NAMALWA (cell line): Measurements from ENCODE around the gene GREB1.

Experiments used
- DNase-seq: peaks from one replicate; pipeline ENCODE4 v3.0.0-alpha.2; 2015; ENCODE audit warnings: low spot score

GREB1 gene

GRCh38 chr2:11539317-11540147 lies 5.7 kb downstream of the GREB1 start:
- no peak for DNase-seq

- DNase-seq: no peak
Measured at GRCh38 chr2:11540148-11540995, 6.5 kb downstream of the GREB1 start.

- DNase-seq: no peak
Measured at GRCh38 chr2:11540996-11541692, 7.3 kb downstream of the GREB1 start.

GRCh38 chr2:11541693-11542274 lies 7.9 kb downstream of the GREB1 start:
- DNase-seq: no peak

- no peak for DNase-seq
Measured at GRCh38 chr2:11542275-11542819, 8.5 kb downstream of the GREB1 start.

GRCh38 chr2:11543337-11544216 lies 9.7 kb downstream of the GREB1 start:
- peak; percentile 15 for DNase-seq

GRCh38 chr2:11546072-11546471 lies 12.2 kb downstream of the GREB1 start:
- DNase-seq: no peak

- DNase-seq: no peak
Measured at GRCh38 chr2:11547912-11548497, 14.2 kb downstream of the GREB1 start.

- no peak for DNase-seq
Measured at GRCh38 chr2:11550302-11550701, 16.5 kb downstream of the GREB1 start.

- DNase-seq: no peak
Measured at GRCh38 chr2:11550901-11551568, 17.2 kb downstream of the GREB1 start.

GRCh38 chr2:11551569-11552259 lies 17.9 kb downstream of the GREB1 start:
- no peak for DNase-seq

- DNase-seq: no peak
Measured at GRCh38 chr2:11552260-11552638, 18.4 kb downstream of the GREB1 start.

GRCh38 chr2:11553661-11554398 lies 20.0 kb downstream of the GREB1 start:
- DNase-seq: no peak

- DNase-seq: no peak
Measured at GRCh38 chr2:11554399-11554716, 20.5 kb downstream of the GREB1 start.

- no peak for DNase-seq
Measured at GRCh38 chr2:11556101-11556806, 22.4 kb downstream of the GREB1 start.

- DNase-seq: no peak
Measured at GRCh38 chr2:11558214-11558886, 24.5 kb downstream of the GREB1 start.

- no peak for DNase-seq
Measured at GRCh38 chr2:11559066-11559785, 25.4 kb downstream of the GREB1 start.
